ENCODE measurements around the gene IRF8. TPM values are rescaled to one million over a fixed set of nuclear protein-coding genes. Genes with fewer than 3 reads are reported as not detected.

IRF8 gene, protein sequence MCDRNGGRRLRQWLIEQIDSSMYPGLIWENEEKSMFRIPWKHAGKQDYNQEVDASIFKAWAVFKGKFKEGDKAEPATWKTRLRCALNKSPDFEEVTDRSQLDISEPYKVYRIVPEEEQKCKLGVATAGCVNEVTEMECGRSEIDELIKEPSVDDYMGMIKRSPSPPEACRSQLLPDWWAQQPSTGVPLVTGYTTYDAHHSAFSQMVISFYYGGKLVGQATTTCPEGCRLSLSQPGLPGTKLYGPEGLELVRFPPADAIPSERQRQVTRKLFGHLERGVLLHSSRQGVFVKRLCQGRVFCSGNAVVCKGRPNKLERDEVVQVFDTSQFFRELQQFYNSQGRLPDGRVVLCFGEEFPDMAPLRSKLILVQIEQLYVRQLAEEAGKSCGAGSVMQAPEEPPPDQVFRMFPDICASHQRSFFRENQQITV
- 100 to 1,000 TPM in 1 of 3 donors, 10 to 100 TPM in 2; 16.7 to 121 (median 20.2) TPM for total RNA-seq

DNA sequence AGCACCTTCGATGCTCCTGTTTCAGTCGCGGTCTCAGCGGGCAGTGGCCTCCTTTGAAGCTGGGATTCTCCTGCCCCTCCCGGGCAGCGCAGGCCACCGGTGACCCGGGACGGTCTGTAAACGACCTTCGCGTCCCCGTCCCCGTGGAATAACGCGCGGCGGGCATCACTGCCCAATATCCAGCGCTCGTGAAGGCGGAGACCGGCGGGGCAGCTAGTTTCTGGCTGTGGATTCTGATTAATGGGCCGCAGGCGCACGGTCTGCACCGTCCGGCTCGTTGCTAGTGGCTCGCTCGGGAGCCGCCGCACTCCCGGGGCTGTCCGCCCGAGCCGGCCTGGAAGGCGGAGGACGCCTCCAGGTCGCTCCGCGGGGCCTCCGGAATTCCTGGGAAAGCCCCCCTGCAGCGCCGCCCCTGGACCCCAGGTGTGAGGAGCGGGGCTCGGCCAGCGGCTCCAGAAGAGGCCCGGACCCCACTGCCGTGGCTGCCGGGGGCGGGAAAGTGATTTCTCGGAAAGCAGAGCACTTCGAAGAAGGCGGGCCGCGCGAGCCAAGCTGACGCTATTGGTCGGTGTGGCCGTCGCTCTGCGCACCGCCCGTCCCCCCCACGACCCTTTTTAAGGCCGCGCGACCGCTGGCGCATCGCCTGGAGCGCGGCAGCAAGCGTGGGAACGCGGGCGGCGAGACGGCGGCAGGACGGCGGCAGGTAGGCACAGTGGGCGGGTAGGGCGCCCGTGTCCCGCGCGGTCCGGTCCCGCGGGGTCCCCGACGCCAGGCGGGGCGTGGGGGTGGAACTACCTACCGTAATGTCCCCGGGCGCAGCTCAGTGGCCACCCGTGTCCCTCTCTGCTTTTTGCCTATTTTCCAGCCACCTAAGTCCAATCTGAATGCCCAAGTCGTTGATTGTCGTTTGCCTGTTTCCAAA, at the start of gene IRF8:
Gene IRF8 (plus strand): TSS at position 642 of the 922 bp plus-strand sequence. CDS start 3,854 bp downstream, outside the sequence.
- TF ChIP-seq POLR2AphosphoS5 (IDR thresholded peaks at IDR 0.05) (peak in 1 of 3 donors; percentile 22), POLR2A (IDR thresholded peaks at IDR 0.05) (no peak)
- TF ChIP-seq, protein P1, sequence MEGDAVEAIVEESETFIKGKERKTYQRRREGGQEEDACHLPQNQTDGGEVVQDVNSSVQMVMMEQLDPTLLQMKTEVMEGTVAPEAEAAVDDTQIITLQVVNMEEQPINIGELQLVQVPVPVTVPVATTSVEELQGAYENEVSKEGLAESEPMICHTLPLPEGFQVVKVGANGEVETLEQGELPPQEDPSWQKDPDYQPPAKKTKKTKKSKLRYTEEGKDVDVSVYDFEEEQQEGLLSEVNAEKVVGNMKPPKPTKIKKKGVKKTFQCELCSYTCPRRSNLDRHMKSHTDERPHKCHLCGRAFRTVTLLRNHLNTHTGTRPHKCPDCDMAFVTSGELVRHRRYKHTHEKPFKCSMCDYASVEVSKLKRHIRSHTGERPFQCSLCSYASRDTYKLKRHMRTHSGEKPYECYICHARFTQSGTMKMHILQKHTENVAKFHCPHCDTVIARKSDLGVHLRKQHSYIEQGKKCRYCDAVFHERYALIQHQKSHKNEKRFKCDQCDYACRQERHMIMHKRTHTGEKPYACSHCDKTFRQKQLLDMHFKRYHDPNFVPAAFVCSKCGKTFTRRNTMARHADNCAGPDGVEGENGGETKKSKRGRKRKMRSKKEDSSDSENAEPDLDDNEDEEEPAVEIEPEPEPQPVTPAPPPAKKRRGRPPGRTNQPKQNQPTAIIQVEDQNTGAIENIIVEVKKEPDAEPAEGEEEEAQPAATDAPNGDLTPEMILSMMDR (IDR thresholded peaks at IDR 0.05): no peak
- Histone ChIP-seq H3K4me1 (peaks cover 7 to 9% of the 10 kb centered on the region in 2 donors), H3K27ac (peak within 1 kb of the TSS in 1 of 2 donors; percentile 40), H3K27me3 (peaks cover 3 to 76% of the 10 kb centered on the region in 2 donors), H3K9me3 (no peaks in the 10 kb centered on the region), H3K4me3 (peak within 1 kb of the TSS; percentile 48 to 69 (median 50)), H3K36me3 (no peaks in the 10 kb centered on the region)
- intact Hi-C loops (cut with DNase I; ENCODE audit: low total_unique reads): no loop called here
- no peak for DNase-seq (ENCODE audit: low spot score in 2 of 2)

DNA sequence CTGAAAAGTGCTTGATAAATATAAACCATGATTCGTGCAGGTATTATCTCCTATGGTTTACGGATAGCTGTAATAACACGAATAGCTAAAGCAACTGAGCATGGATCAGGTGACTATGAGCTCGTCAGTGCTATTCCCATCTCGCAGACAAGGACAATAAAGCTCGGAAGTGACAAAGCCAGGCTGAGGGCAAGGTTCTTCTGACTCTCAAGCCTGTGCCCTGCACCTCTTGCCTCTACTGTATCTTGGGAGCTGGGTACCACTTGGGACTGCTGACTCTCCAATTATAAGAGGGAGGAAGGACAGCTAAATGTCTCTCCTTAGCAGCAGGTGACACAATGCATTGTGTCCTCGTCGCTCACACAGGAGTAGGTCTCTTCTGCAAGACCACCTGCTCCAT, 49.6 kb upstream of the IRF8 start:
- intact Hi-C loops (cut with DNase I; ENCODE audit: low total_unique reads): no loop called here
- H3K4me1 ChIP-seq: no peaks in the 10 kb centered on the region
- H3K4me3 ChIP-seq: no peak overlapping the region
- DNase-seq (ENCODE audit: low spot score in 2 of 2): no peak
- H3K36me3 ChIP-seq: no peaks in the 10 kb centered on the region
- no peaks in the 10 kb centered on the region for H3K9me3 ChIP-seq
- H3K27me3 ChIP-seq: peaks cover 0 to 34% of the 10 kb centered on the region in 2 donors
- TF ChIP-seq POLR2AphosphoS5 (IDR thresholded peaks at IDR 0.05): no peak
- TF ChIP-seq, protein P1 (IDR thresholded peaks at IDR 0.05): no peak
- no peak for TF ChIP-seq POLR2A (IDR thresholded peaks at IDR 0.05)
- H3K27ac ChIP-seq: no peak overlapping the region

DNA sequence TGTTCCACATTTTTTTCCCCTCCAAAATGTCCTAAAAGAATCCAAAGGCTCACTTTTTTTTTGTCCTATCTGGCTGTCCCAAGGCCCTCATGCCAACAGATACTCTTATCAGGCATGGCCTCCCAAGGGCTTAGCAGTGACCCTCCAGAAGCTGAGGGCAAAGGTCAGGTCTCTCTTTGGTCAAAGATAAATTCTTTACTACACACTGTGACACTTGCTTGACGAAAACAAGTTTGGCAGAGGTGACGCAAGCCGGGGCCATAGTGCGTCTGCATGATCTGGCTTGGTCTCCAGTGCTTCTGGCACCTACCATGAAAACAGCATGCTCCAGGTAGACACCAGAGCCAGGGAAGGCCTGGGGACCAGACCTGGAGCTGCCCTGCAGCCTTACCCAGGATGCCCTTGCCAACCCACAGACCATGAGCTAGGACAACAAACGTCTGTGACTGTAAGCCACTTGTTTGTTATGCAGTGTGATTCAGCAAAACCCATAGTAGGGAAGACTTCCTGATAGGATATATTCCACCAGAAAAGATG, 48.5 kb upstream of the IRF8 start:
- DNase-seq (ENCODE audit: low spot score in 2 of 2): no peak
- TF ChIP-seq, protein P1 (IDR thresholded peaks at IDR 0.05): no peak
- TF ChIP-seq POLR2A (IDR thresholded peaks at IDR 0.05) (no peak), POLR2AphosphoS5 (IDR thresholded peaks at IDR 0.05) (no peak)
- intact Hi-C loops (cut with DNase I; ENCODE audit: low total_unique reads): no loop called here
- H3K36me3 ChIP-seq: no peaks in the 10 kb centered on the region
- H3K4me3 ChIP-seq: no peak overlapping the region
- H3K27ac ChIP-seq: no peak overlapping the region
- H3K4me1 ChIP-seq: no peaks in the 10 kb centered on the region
- peaks cover 0 to 3% of the 10 kb centered on the region in 2 donors for H3K9me3 ChIP-seq
- peaks cover 0 to 30% of the 10 kb centered on the region in 2 donors for H3K27me3 ChIP-seq

DNA sequence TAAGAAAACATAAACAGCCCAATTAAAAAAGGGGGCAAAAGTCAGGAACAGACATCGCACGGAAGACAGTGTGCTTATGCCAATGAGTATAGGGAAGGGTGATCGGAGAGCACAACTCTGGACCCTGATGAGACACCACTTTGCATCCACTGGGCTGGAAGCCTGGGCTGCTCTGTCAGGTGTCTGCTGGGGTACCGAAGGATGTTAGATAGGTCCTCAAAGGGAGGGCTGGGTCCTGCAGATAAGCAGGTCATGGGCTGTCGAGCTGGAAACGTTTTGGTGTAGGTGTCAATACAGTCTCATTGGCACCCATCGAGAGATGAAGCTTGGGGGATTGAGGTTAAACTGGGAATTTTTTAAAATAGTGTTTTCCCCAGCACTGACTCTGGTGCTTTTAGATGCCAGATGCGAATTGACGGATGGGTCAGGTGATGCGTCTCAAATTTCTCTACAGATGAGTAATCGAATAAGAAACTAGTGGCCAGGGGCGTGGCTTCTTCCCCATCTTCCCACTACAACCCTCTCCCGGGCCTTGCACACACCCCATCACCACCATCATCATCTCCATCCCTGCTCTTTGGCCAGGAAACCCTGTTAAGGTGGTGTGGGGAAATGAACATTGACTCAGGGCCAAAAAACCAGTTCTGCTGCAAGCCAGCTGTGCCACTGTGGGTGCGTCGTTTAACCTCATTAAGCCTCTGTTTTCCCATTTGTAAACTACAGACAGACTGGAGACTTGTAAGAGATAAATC, 47.8 kb upstream of the IRF8 start:
- H3K27ac ChIP-seq: no peak overlapping the region
- H3K36me3 ChIP-seq: no peaks in the 10 kb centered on the region
- intact Hi-C loops (cut with DNase I; ENCODE audit: low total_unique reads): no loop called here
- TF ChIP-seq POLR2AphosphoS5 (IDR thresholded peaks at IDR 0.05) (no peak), POLR2A (IDR thresholded peaks at IDR 0.05) (no peak)
- TF ChIP-seq, protein P1 (IDR thresholded peaks at IDR 0.05): no peak
- peak in 1 of 2 donors; percentile 11 for DNase-seq (ENCODE audit: low spot score in 2 of 2)
- no peaks in the 10 kb centered on the region for H3K4me1 ChIP-seq
- H3K9me3 ChIP-seq: peaks cover 0 to 3% of the 10 kb centered on the region in 2 donors
- no peak overlapping the region for H3K4me3 ChIP-seq
- H3K27me3 ChIP-seq: peaks cover 0 to 25% of the 10 kb centered on the region in 2 donors
